Measurements from ENCODE around the gene RGS1.

RGS1 gene

DNA sequence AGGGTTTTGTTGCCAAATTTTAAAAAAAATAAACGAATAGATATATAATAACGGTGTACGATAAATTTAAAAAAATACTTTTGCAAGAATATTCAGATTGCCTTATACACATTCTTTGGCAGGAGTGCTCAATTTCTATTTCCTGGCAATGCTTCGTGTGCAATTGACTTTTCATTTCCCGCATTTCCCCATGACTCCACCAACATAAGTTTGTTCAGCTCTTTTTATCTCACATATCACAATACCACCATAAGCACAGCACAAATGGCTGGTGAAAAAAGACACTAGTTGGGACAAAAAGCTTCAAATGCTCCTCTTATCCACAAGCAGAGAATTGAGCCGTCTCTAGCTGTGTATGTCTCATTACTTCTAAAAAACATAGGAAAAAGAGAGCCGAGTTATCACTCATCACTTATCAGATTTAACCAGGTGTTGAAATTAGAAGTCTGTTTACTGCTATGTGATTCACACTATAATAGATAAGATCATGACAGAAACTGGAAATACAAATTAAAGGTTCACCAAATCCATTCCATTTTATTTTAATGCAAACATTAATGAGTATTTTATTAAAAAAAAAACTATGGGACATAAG is 28.9 kb upstream of the RGS1 start:
- Mint-ChIP-seq H3K4me3 (no peak overlapping the region), H3K27ac (no peak overlapping the region), H3K27me3 (no peaks in the 10 kb centered on the region), H3K36me3 (no peaks in the 10 kb centered on the region), H3K4me1 (peaks cover 37% of the 10 kb centered on the region), H3K9me3 (no peaks in the 10 kb centered on the region)
- no peak for ATAC-seq

DNA sequence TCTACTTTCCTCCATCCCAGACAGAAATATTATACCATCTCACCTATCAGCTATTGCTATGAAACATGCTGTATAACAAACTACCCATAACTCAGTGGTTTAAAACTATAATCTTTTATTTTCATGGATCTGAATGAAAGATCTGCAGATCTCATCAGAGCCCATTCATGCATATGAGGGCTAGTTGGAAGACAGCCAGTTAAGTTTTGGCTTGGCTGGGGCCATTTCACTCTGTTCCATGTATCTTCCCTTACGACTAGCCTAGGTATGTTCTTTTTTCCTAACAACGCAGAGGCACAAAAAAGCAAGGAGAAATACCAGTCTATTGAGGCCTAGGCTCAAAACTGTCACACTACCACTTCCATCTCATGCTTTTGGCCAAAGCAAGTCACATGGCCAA is 28.1 kb upstream of the RGS1 start:
- Mint-ChIP-seq H3K4me3 (no peak overlapping the region), H3K4me1 (peaks cover 39% of the 10 kb centered on the region), H3K9me3 (no peaks in the 10 kb centered on the region), H3K27me3 (no peaks in the 10 kb centered on the region), H3K36me3 (no peaks in the 10 kb centered on the region), H3K27ac (no peak overlapping the region)
- ATAC-seq, result no peak

DNA sequence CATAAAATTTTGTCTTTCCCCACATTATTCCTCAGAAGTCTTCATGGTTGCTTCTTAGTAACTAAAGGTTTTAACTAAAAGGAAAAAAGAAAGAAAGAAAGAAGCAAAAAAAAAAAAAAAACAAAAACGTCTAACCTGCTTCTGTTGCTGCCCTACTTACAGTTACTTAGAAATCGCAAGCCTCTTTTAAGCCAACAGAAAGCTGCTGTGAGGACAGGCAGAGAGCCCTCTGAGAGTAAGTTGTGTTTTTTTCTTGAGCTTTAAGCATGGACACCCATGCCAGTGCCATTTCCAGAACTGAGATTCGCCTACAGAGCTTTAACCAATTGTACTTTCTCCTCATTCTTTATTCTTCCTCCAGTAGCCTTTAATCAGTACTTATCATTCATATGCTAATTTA is 25.6 kb upstream of the RGS1 start:
- H3K9me3 Mint-ChIP-seq, result no peaks in the 10 kb centered on the region
- ATAC-seq, result no peak
- H3K27ac Mint-ChIP-seq, result peak overlapping the region; percentile 84
- H3K4me1 Mint-ChIP-seq, result peaks cover 50% of the 10 kb centered on the region
- no peaks in the 10 kb centered on the region for H3K36me3 Mint-ChIP-seq
- H3K27me3 Mint-ChIP-seq, result no peaks in the 10 kb centered on the region
- H3K4me3 Mint-ChIP-seq, result no peak overlapping the region

DNA sequence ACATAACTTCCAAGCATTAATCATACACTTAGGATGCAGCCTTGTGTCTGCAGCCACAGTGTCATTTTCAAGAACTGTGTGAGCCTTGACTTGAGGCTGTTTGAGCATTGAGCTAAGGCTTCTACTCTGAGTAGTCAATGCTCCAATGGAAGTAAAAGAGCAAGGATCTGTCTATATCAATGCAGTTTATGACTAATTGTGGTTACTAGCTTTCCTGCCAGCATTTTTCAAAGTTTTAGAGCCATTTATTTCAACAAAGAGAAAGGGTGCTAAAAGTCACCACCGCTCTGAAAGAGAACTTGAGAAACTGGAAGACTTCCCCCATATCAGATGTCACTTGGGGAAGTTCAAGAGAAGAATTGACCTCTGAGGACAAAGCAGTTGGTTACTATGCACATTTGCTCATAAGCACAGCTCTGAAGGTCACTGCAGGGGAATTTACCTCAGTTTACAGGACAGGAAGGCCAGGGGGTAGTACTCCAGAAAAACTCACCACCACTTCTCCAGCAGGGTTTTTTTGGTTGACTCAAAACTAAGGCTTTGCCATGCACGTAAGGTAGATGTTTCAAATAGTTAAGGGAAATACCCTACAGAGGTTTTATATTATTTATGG is 24.5 kb upstream of the RGS1 start:
- no peaks in the 10 kb centered on the region for H3K27me3 Mint-ChIP-seq
- no peaks in the 10 kb centered on the region for H3K36me3 Mint-ChIP-seq
- peaks cover 45% of the 10 kb centered on the region for H3K4me1 Mint-ChIP-seq
- no peaks in the 10 kb centered on the region for H3K9me3 Mint-ChIP-seq
- H3K4me3 Mint-ChIP-seq, result peak overlapping the region; percentile 9
- peak overlapping the region; percentile 84 for H3K27ac Mint-ChIP-seq
- peak; percentile 92 for ATAC-seq

DNA sequence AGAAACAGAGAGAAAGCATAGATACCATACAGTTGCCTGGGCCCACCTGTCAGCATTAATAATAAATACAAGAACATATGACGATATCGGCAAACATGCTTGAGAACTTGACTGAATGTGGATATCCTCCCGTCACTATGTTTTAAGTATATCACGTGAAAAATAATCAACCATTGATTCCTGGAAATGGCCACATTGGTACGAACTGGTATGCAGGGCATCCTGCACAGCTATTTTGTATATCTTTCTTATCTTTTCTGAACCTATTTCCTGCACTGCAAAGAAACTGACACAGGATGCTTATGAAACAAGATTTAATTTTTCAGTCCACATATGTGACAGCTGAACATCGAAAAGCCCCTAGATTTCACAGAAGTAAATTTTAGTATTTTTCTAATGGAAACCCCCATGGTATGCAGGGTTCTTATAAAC is 22.8 kb upstream of the RGS1 start:
- no peak for ATAC-seq
- Mint-ChIP-seq H3K27ac (peak overlapping the region; percentile 15), H3K36me3 (no peaks in the 10 kb centered on the region), H3K9me3 (peaks cover 3% of the 10 kb centered on the region), H3K4me3 (no peak overlapping the region), H3K27me3 (no peaks in the 10 kb centered on the region), H3K4me1 (peaks cover 49% of the 10 kb centered on the region)

DNA sequence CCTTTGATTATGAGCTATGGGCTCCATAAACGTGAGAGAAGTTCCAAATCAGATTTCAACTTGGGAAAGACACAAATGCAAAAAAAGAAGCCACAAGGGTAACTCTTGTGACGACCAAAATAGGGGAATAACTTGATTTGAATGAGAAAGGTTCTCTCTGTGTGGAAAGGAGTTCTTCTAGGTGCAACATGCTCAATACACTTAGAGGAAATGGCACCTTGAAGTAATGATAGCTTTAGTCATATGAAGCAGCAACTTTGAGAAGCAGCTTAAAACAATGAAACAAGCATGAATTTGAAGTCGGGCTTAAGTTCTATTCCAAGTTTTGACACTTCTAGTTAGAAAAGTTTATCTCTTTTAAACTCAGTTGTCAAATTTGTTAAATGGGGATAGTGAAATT is 21.8 kb upstream of the RGS1 start:
- H3K27me3 Mint-ChIP-seq, result no peaks in the 10 kb centered on the region
- H3K36me3 Mint-ChIP-seq, result no peaks in the 10 kb centered on the region
- H3K4me3 Mint-ChIP-seq, result no peak overlapping the region
- peak overlapping the region; percentile 15 for H3K27ac Mint-ChIP-seq
- H3K9me3 Mint-ChIP-seq, result peaks cover 3% of the 10 kb centered on the region
- peaks cover 49% of the 10 kb centered on the region for H3K4me1 Mint-ChIP-seq
- no peak for ATAC-seq

DNA sequence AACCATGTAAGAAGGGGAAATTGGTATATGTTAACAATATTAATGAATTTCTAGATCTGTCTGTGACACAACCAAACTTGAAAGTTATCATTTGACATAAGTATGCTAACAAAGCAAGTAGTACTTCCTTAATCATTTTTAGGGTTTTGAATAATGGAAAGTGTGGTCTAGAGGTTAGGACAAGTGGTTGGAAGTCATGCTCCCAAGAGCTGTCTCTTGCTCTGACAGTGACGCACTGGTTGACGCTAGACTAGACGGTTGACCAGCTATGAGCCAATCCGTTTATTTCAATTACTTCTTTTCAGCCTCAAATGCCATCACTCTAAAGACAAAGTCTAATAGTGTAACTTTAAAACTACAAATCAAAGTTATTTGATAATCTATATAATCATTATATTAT is 20.7 kb upstream of the RGS1 start:
- Mint-ChIP-seq H3K4me3 (no peak overlapping the region), H3K9me3 (peaks cover 3% of the 10 kb centered on the region), H3K4me1 (peaks cover 56% of the 10 kb centered on the region), H3K27me3 (no peaks in the 10 kb centered on the region), H3K27ac (peak overlapping the region; percentile 76), H3K36me3 (no peaks in the 10 kb centered on the region)
- ATAC-seq, result peak; percentile 64

DNA sequence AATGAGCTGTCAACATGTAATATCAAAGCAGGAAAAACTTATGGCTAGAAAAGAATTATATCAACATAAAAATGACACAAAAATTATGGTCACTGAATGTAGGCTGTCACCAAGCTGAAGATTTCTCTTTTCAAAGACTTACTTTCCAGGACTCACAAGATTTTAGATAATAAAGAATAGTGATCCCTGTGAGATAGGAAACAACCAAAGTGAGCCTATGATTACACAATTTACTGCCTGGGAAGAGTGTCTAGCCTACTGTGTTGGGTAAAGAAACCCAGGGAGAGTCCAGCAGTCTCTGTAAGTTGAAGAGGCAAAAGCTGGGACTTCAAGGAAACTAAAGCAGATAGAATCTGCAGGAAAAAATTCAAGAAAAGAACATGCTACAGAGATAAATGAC is 20.2 kb upstream of the RGS1 start:
- H3K9me3 Mint-ChIP-seq, result peaks cover 3% of the 10 kb centered on the region
- no peaks in the 10 kb centered on the region for H3K27me3 Mint-ChIP-seq
- H3K27ac Mint-ChIP-seq, result peak overlapping the region; percentile 74
- ATAC-seq, result no peak
- no peaks in the 10 kb centered on the region for H3K36me3 Mint-ChIP-seq
- H3K4me3 Mint-ChIP-seq, result no peak overlapping the region
- H3K4me1 Mint-ChIP-seq, result peaks cover 51% of the 10 kb centered on the region

DNA sequence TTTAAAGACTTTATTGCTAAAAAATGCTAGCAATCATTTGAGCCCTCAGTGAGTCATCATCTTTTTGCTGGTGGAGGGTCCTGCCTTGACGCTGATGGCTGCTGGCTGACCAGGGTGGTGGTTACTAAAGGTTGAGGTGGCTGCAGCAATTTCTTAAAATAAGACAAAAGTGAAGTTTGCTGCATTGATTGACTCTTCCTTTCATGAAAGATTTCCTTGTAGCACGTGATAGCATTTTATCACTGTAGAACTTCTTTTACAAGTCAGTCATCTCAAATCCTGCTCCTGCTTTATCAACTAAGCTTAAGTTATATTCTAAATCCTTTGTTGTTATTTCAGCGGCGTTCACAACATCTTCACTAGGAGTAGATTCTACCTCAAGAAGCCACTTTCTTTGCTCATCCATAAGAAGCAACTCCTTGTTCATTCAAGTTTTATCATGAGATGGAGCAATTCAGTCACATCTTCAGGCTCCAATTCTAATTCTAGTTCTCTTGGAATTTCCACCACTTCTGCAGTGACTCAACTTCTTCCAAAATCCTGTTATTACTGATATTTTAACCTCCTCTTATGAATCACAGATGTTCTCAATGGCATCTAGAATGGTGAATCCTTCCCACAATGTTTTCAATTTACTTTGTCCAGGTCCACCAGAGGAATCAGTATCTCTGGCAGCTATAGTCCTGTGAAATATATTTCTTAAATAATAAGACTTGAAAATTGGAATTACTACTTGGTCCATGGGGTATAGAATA is 17.6 kb upstream of the RGS1 start:
- Mint-ChIP-seq H3K4me3 (no peak overlapping the region), H3K9me3 (peaks cover 3% of the 10 kb centered on the region), H3K27ac (no peak overlapping the region), H3K36me3 (no peaks in the 10 kb centered on the region), H3K4me1 (peaks cover 45% of the 10 kb centered on the region), H3K27me3 (no peaks in the 10 kb centered on the region)
- no peak for ATAC-seq

DNA sequence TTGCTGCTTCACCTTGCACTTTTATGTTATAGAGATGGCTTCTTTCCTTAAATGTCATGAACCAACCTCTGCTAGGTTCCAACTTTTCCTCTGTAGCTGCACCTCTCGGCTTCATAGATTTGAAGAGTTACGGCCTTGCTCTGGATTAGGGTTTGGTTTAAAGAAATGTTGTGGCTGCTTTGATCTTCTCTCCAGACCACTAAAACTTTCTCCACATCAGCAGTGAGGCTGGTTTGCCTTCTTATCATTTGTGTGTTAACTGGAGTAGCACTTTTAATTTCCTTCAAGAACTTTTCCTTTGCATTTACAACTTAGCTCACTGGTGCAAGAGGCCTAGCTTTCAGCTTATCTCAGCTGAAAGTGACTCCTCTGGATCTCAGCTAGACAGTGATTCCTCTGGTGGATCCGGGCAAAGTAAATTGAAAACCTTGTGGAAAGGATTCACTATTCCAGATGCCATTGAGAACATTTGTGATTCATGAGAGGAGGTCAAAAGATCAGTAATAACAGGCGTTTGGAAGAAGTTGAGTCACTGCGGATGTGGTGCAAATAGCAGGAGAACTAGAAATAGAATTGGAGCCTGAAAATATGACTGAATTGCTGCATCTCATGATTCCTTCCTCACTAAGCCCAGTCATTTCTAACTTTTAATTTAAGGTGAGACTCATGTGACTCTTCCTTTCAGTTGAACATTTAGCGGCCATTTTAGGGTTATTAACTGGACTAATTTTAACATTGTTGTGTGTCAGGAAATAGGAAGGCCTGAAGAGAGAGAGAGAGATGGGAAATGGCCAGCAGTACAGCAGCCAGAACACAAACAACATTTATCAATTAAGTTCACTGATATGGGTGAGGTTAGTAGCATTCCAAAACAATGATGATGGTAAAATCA is 16.2 kb upstream of the RGS1 start:
- no peaks in the 10 kb centered on the region for H3K27me3 Mint-ChIP-seq

DNA sequence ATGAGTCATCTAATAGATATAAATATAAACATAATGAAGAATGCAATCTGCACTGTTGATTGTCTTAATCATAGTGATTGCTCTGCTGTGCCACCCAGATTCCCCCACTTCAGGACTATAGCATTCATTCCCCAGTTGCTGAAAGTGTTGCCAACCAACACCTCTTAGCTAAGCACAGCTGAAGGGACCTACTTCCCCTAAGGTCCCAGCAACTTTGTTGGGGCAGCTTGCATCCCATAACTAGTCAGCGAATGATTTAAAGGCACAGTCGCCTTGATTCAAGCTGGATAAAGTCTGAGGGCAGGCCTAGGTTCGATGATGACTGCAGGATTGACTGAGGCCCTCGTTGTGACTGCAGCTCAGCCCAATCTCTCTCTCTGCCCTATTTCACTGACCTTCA is 14.3 kb upstream of the RGS1 start:
- Mint-ChIP-seq H3K36me3 (no peaks in the 10 kb centered on the region), H3K27me3 (no peaks in the 10 kb centered on the region), H3K4me3 (no peak overlapping the region), H3K27ac (no peak overlapping the region), H3K4me1 (peaks cover 36% of the 10 kb centered on the region), H3K9me3 (peaks cover 2% of the 10 kb centered on the region)
- ATAC-seq, result no peak

More for the DNA sequence above, 16.2 kb upstream of the RGS1 start:
- peak; percentile 64 for ATAC-seq
- H3K27ac Mint-ChIP-seq, result peak overlapping the region; percentile 79
- H3K36me3 Mint-ChIP-seq, result no peaks in the 10 kb centered on the region
- H3K9me3 Mint-ChIP-seq, result peaks cover 3% of the 10 kb centered on the region
- no peak overlapping the region for H3K4me3 Mint-ChIP-seq
- peaks cover 40% of the 10 kb centered on the region for H3K4me1 Mint-ChIP-seq

DNA sequence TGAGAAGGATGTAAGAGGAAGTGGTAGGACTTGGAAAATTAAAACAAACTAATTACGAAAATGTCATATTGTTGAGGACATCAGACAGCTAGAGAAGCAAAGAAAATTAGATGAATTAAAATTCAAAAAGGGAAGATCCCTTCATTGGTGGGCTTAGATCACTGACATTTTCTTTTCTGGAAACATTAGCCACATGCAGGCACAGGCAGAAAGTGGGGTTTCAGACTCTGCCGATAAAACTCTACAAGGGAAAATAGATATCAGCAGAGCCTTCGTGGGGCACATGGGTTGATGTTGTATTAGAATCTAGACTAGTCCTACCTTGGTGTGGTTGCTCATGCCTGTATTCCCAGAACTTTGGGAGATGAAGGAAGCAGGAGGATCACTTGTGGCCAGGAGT is 12.4 kb upstream of the RGS1 start:
- Mint-ChIP-seq H3K27me3 (no peaks in the 10 kb centered on the region), H3K4me1 (peaks cover 38% of the 10 kb centered on the region), H3K27ac (peak overlapping the region; percentile 3), H3K4me3 (no peak overlapping the region), H3K9me3 (no peaks in the 10 kb centered on the region), H3K36me3 (no peaks in the 10 kb centered on the region)
- no peak for ATAC-seq

DNA sequence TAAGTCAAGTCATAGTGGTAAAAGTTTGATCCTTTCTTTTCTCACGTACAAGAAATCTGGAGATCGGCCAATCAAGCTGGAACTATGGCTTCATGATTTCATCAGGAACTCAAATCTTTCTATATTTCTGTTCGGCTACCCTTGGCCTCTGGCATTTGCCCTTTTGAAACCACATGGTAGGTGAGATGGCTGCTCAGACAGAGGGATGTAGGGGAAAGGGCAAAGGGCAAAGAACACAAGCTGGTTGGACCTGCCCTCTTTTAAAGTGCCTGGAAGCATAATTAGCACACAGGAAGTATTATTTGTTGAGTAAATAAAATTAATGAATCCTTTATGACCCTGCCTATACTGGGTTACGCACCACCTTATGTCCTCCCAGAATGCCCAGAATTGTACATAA is 11.5 kb upstream of the RGS1 start:
- Mint-ChIP-seq H3K27ac (no peak overlapping the region), H3K9me3 (no peaks in the 10 kb centered on the region), H3K36me3 (no peaks in the 10 kb centered on the region)

DNA sequence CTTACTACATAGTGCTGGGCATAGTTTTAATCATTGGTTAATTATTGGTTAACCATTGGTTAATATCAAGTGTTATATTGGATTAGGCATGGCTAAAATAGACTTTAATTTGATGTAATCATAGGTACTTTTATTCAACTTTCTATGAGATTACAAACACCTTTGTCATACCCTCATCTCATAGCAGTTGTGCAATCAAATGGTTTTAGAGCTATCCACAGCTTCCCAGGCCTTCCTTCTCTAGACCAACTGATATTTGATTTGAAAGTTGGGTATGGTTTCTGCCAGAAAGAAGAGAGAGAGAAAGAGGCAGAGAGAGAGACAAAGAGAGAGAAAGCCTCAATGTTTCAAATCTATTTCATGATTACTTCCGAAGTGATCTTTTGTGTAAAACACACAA is 9.6 kb upstream of the RGS1 start:
- H3K4me1 Mint-ChIP-seq, result peaks cover 29% of the 10 kb centered on the region
- H3K27ac Mint-ChIP-seq, result peak overlapping the region; percentile 59
- ATAC-seq, result no peak
- H3K27me3 Mint-ChIP-seq, result no peaks in the 10 kb centered on the region
- H3K4me3 Mint-ChIP-seq, result no peak overlapping the region
- peaks cover 6% of the 10 kb centered on the region for H3K9me3 Mint-ChIP-seq
- H3K36me3 Mint-ChIP-seq, result peaks cover 9% of the 10 kb centered on the region

More for the DNA sequence above, 11.5 kb upstream of the RGS1 start:
- no peak for ATAC-seq
- no peaks in the 10 kb centered on the region for H3K27me3 Mint-ChIP-seq
- no peak overlapping the region for H3K4me3 Mint-ChIP-seq
- H3K4me1 Mint-ChIP-seq, result peaks cover 38% of the 10 kb centered on the region

DNA sequence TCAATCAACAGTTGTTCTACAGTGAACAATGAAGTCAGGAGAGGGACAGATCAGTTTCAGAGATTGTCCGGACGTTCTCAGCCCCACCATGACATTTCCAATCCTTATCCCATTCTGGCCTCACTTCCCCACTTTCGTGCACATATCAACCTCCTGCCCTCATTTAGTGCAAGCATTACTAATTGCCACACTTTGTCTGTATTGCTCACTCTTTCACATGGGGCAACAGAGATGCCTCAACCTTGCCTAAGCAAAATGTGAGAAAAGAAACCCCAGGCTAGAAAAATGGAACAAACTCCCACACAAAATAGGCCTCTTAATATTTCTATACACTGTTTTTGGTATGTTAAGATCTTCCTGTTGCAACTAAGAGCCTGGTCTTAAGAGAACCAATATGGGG is 8.9 kb upstream of the RGS1 start:
- H3K27ac Mint-ChIP-seq, result no peak overlapping the region
- H3K4me1 Mint-ChIP-seq, result peaks cover 29% of the 10 kb centered on the region
- H3K27me3 Mint-ChIP-seq, result no peaks in the 10 kb centered on the region
- no peak for ATAC-seq
- peaks cover 14% of the 10 kb centered on the region for H3K36me3 Mint-ChIP-seq
- H3K9me3 Mint-ChIP-seq, result peaks cover 6% of the 10 kb centered on the region
- H3K4me3 Mint-ChIP-seq, result no peak overlapping the region
